OCI-LY1 (cell line): ENCODE measurements around the gene RAD9B.

Experiments used
- CTCF ChIP-seq: fragments of 200-600 bp; sonication (generic), shearing (Covaris generic); IDR thresholded peaks from 2 replicates; pipeline ENCODE4 v1.5.1; 2017; ENCODE audit warnings: mild to moderate bottlenecking, antibody characterized with exemption, low read length, moderate library complexity, mixed read lengths
- EZH2 ChIP-seq: fragments of 200-600 bp; sonication (generic), shearing (Covaris generic); IDR thresholded peaks from 2 replicates; pipeline ENCODE4 v1.8.0; 2017; ENCODE audit warnings: borderline replicate concordance, mixed run types, mild to moderate bottlenecking, antibody characterized with exemption, low read length, moderate library complexity, mixed read lengths

- TF ChIP-seq EZH2 (no peak), CTCF (no peak)
Observed at GRCh38 chr12:110514363-110514762, 12.2 kb downstream of the RAD9B start.
